ENCODE results near the gene TPSG1.
"Not testable (repeated sequence)": the region's sequence is repeated elsewhere in the genome, so short reads cannot be mapped to it uniquely, and the experiment has no call there.

DNA sequence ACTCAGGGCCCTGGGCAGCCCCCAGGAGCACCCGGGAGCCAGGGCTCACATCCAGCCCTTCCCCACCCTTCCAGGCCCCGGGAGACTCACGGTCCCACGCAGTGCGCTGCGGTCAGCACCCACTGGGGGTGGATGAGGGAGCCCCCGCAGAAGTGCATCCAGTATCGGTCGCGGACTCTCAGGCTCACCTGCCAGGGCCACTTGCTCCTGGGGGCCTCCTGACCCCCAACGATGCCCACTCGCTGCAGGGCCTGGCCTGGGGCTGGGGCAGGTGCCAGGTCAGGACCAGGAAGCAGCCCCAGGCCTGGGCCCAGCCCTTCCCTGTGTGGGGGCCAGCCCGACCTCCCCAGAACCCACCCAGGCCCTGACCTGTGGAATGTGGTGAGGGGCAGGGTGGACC is 4.4 kb upstream of the TPSG1 start:
- TF ChIP-seq, protein P1, sequence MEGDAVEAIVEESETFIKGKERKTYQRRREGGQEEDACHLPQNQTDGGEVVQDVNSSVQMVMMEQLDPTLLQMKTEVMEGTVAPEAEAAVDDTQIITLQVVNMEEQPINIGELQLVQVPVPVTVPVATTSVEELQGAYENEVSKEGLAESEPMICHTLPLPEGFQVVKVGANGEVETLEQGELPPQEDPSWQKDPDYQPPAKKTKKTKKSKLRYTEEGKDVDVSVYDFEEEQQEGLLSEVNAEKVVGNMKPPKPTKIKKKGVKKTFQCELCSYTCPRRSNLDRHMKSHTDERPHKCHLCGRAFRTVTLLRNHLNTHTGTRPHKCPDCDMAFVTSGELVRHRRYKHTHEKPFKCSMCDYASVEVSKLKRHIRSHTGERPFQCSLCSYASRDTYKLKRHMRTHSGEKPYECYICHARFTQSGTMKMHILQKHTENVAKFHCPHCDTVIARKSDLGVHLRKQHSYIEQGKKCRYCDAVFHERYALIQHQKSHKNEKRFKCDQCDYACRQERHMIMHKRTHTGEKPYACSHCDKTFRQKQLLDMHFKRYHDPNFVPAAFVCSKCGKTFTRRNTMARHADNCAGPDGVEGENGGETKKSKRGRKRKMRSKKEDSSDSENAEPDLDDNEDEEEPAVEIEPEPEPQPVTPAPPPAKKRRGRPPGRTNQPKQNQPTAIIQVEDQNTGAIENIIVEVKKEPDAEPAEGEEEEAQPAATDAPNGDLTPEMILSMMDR (conservative IDR thresholded peaks at IDR 0.05; ENCODE audit: low read depth, low read length), result not testable (repeated sequence)
- not testable (repeated sequence) for TF ChIP-seq EZH2 (IDR thresholded peaks at IDR 0.05; ENCODE audit: borderline replicate concordance, low read depth, low read length, poor library complexity, severe bottlenecking)

Data from A673 (cell line).